DMS153 treated with DMSO at 0.1 percent for 48 hours (cell line): ENCODE measurements around the gene MPPED2.
"Not testable (repeated sequence)": the region's sequence is repeated elsewhere in the genome, so short reads cannot be mapped to it uniquely, and the experiment has no call there.

ENCODE experiments used
- DNase-seq: peaks from one replicate; lab custom pipeline; 2025; ENCODE audit not compliant: unreplicated experiment; lab: John Stamatoyannopoulos, UW

Gene MPPED2

GRCh38 chr11:30579415-30580175, 6.6 kb downstream of the MPPED2 start:
- DNase-seq = no peak

DNA sequence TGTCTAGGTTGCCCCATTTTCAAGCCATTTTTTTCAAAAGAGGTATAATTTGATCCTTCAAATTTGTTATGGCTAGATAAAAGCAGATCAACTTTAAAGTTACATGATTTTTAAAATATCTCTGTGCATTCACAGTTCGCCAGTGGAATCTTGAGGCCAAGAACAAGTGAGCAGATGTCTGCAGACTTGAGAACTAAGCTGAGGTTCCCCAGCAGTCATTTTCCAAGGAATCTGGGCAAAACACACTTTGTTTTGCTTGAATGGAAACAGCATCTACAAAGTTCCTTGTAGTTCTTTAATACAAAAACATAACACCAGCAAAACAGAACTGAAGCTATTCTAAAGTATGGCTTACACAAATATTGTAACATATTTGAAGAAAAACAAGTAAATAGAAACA, 7.7 kb downstream of the MPPED2 start:
- no peak for DNase-seq

- DNase-seq = no peak
Observed at GRCh38 chr11:30573951-30574350, 12.2 kb downstream of the MPPED2 start.

- no peak for DNase-seq
Observed at GRCh38 chr11:30568931-30569330, 17.2 kb downstream of the MPPED2 start.

DNA sequence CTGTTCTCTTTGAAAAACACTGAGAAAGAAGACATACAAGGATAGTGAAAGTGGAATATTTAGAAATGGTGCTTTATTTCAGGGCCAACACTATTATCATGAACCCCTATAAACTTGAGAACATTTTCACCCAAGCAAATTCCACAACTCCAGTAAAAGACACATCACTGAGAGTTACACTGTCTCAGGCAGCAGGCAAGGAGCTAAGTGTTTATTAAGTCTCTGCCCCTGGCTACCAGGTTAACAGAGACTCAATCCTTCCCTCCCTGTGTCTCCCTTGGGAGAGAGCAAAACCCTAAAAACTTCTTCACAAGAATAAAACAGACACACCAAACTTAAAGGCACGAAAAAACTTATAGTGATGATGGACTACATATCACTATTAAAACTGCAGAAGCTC, 18.5 kb downstream of the MPPED2 start:
- DNase-seq = no peak

- DNase-seq = no peak
Observed at GRCh38 chr11:30567120-30567519, 19.0 kb downstream of the MPPED2 start.

DNA sequence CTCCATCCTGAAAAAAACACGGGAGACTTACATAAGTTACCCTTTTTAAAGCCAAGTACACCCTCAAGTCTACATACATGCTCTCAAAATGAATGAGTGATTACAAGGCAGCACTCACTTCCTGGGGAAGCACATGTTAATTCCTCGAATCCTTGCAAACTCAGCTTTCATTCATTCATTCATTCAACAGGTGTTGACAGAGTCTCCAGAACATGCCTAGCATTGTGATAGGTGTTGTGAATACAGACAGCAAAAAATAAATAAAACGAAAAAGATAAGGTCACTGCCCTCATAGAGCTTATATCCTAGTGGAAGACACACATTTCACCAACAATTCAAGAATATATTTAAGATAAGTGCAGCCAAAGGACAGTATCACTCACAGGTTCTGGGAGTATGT, 19.7 kb downstream of the MPPED2 start:
- DNase-seq = no peak

DNA sequence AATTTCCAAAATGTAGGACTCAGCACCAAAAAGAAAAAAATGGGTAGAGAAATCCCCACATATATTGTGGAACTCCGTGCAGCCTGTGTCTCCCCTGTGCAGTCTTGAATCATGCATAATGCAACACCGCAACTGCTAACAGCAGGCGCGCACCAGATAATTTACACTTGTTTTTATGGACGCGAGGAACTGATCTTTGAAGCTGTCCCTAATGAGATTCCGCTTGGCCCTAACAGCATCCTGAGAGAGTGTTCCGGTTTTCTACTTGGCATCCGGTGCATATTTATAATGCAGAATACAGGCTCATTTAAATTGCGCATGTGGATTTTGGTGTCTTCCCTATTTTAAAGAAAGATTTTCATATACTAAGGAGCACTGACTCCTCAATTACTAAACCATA, 21.1 kb downstream of the MPPED2 start:
- DNase-seq = no peak

DNA sequence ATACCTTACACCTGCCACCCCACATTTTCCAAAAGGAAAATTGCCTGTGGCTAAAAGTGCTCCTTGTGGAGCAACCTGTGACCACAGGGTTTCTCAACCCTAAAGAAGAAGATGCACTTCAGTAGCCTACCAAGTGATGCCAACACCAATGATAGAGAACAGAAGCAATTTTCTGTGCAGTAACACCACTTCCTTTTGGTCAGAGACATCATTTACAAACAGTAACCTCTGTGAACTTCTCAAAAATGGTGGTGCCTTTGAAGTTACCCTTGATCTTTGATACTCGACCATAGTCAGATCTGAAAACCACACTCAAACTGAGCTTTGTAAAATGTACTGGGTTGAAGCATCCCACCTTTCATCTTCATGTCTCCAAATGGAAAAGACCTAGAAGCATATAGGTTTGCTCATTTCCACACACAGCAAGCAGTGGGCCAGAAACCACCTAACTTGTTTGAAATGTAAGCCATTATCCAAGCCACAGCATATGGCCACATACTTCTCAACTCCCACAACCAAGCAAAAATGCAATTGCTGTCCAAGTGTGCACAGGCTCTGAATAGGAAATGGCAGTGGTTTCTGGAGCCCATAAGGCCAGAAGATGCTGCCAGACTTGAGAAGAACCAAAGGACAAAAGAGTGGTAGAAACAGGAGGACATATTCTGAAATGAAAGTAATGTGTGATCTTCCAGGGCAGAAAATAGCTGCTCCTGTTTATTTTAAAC, 24.3 kb downstream of the MPPED2 start:
- DNase-seq = no peak

- DNase-seq = no peak
Observed at GRCh38 chr11:30560206-30561106, 25.7 kb downstream of the MPPED2 start.

- DNase-seq = no peak
Observed at GRCh38 chr11:30559004-30559403, 27.1 kb downstream of the MPPED2 start.

DNA sequence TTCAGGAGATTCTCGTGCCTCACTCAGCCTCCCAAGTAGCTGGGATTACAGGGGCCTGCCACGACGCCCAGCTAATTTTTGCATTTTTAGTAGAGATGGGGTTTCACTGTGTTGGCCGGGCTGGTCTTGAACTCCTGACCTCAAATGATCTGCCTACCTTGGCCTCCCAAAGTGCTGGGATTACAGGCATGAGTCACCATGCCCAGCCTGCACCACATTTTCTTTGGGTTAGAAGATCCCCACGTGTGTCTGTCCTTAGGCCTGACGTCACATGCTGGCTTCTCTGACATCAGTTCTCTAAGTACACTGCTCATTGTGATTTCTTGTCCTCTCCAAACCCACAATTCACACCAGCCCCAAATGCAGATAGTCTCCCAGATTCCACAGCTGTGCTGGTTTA, 31.6 kb downstream of the MPPED2 start:
- not testable (repeated sequence) for DNase-seq

- DNase-seq = no peak
Observed at GRCh38 chr11:30553521-30554110, 32.5 kb downstream of the MPPED2 start.

- no peak for DNase-seq
Observed at GRCh38 chr11:30552839-30553238, 33.3 kb downstream of the MPPED2 start.

DNA sequence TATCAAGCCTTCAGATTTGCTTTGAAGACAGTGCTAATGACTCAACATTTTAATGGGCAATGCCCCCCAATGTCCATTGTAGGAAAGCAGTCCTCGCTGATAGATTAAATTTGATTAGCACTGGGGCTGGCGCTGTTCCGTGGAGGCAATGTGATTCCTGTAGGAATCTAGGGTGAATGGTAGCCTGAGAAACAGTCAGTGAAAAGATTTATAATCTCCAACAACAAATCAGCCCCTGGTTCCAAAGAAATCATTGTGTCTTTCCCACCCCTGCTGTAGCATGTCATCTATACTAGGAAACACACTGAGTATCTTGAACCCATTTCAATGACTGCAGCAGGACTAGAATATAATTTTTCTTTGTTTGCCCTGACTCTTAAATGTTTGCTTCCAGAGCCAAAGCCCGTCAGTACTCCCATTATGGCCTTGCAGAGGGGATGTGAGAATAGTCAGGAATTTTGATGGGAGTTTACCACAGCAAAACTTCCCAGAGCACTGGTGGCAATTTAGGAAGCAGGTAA, 36.1 kb downstream of the MPPED2 start:
- no peak for DNase-seq

- no peak for DNase-seq
Observed at GRCh38 chr11:30549565-30549964, 36.6 kb downstream of the MPPED2 start.

- DNase-seq = no peak
Observed at GRCh38 chr11:30546334-30546733, 39.8 kb downstream of the MPPED2 start.

- no peak for DNase-seq
Observed at GRCh38 chr11:30545507-30545906, 40.6 kb downstream of the MPPED2 start.

DNA sequence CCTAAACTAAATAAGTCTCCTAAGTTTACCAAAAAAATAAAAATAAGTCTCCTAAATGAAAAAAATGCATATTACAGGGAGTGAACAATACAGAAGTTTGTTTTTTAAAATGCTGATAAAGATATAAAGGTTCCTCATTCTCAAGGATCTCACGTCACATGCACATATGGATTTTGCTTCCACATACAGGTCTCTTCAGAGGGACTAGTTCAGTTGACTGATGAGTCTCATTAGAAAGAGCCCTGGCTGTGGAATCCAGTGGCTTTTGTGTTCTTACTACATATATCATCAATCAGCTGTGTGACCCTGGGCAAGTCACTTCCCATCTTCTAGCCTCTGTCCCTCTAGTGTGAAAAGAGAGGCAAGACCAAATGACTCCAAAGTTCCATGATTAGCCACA, 43.1 kb downstream of the MPPED2 start:
- DNase-seq = no peak

DNA sequence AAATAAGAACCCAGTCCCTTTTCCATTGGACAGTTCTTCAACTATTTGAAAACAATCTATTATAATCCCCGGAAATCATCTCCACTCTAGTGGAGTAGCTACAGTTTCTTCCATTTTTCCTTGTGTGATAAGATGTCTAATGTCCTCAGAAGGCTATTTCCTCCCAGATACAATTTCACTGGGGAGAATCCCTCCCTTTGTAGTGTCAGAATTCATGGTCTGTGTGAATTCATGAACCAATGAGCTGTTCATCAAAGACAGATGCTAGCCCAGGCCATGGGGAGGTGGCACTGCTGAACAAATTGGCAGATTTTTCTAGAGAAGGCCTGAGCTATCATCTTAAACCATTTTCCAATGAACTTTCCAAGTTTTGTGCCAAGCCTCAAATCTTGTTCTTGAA, 45.4 kb downstream of the MPPED2 start:
- DNase-seq = no peak

DNA sequence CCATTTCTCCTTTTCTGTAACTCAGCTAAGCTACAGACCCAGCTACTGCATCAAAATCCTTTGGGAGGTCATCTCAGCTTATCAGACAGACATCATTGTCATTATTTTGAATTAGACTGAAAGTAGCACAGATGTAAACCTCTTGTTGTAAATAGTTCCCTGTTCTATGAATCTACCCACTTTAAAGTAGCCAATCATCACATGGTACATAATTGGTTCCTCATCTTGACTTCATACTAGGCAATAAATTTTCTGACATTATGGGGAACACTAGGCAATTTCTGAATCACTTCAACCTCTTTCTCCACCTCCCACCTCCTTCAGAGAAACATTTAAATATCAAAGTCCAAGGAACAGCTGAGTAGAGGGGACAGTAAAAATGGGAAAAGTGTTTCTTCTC, 47.9 kb downstream of the MPPED2 start:
- no peak for DNase-seq
